ENCODE data around the gene WIPI1. TPM values are rescaled to one million over a fixed set of nuclear protein-coding genes. Genes with fewer than 3 reads are reported as not detected.

The WIPI1 gene
- total RNA-seq, 1 donor from 2014 or later = 49.9 TPM

- no peak for DNase-seq (ENCODE audit: low read depth)
- no peaks in the 10 kb centered on the region for H3K27me3 ChIP-seq (ENCODE audit: control insufficient read depth, insufficient read depth, low read length)
- H3K4me3 ChIP-seq (ENCODE audit: low read depth, low read length) = no peak overlapping the region
- H3K36me3 ChIP-seq (ENCODE audit: control insufficient read depth, insufficient read depth, low read length) = no peaks in the 10 kb centered on the region
- peak; percentile 87 for TF ChIP-seq CTCF (IDR thresholded peaks at IDR 0.05; ENCODE audit: insufficient read depth, low read length, poor library complexity, severe bottlenecking)
Measured at GRCh38 chr17:68398691-68399637, 58.3 kb downstream of the WIPI1 start.

- H3K36me3 ChIP-seq (ENCODE audit: control insufficient read depth, insufficient read depth, low read length) = no peaks in the 10 kb centered on the region
- H3K27me3 ChIP-seq (ENCODE audit: control insufficient read depth, insufficient read depth, low read length) = no peaks in the 10 kb centered on the region
- no peak for TF ChIP-seq CTCF (IDR thresholded peaks at IDR 0.05; ENCODE audit: insufficient read depth, low read length, poor library complexity, severe bottlenecking)
- H3K4me3 ChIP-seq (ENCODE audit: low read depth, low read length) = no peak overlapping the region
- no peak for DNase-seq (ENCODE audit: low read depth)
Measured at GRCh38 chr17:68397108-68397536, 60.2 kb downstream of the WIPI1 start.

GRCh38 chr17:68396226-68397107 is 60.8 kb downstream of the WIPI1 start:
- no peak for TF ChIP-seq CTCF (IDR thresholded peaks at IDR 0.05; ENCODE audit: insufficient read depth, low read length, poor library complexity, severe bottlenecking)
- Histone ChIP-seq H3K27me3 (ENCODE audit: control insufficient read depth, insufficient read depth, low read length) (no peaks in the 10 kb centered on the region), H3K36me3 (ENCODE audit: control insufficient read depth, insufficient read depth, low read length) (no peaks in the 10 kb centered on the region), H3K4me3 (ENCODE audit: low read depth, low read length) (no peak overlapping the region)
- DNase-seq (ENCODE audit: low read depth) = no peak

GRCh38 chr17:68394608-68395331 is 62.5 kb downstream of the WIPI1 start:
- Histone ChIP-seq H3K27me3 (ENCODE audit: control insufficient read depth, insufficient read depth, low read length) (no peaks in the 10 kb centered on the region), H3K4me3 (ENCODE audit: low read depth, low read length) (no peak overlapping the region), H3K36me3 (ENCODE audit: control insufficient read depth, insufficient read depth, low read length) (no peaks in the 10 kb centered on the region)
- no peak for TF ChIP-seq CTCF (IDR thresholded peaks at IDR 0.05; ENCODE audit: insufficient read depth, low read length, poor library complexity, severe bottlenecking)
- DNase-seq (ENCODE audit: low read depth) = no peak

GRCh38 chr17:68391561-68392268 is 65.6 kb downstream of the WIPI1 start:
- Histone ChIP-seq H3K36me3 (ENCODE audit: control insufficient read depth, insufficient read depth, low read length) (no peaks in the 10 kb centered on the region), H3K27me3 (ENCODE audit: control insufficient read depth, insufficient read depth, low read length) (no peaks in the 10 kb centered on the region), H3K4me3 (ENCODE audit: low read depth, low read length) (no peak overlapping the region)
- no peak for TF ChIP-seq CTCF (IDR thresholded peaks at IDR 0.05; ENCODE audit: insufficient read depth, low read length, poor library complexity, severe bottlenecking)
- no peak for DNase-seq (ENCODE audit: low read depth)
